MM.1S (cell line): Measurements from ENCODE around the gene TANC1.

Experiments
- DNase-seq: peaks from one replicate; pipeline ENCODE4 v3.0.0-alpha.2; 2015
- H2AFZ ChIP-seq: fragments of 300-600 bp; sonication (generic); 2 replicates; pipeline ENCODE4 v1.6.0; 2016; ENCODE audit warnings: antibody characterized with exemption, low read length
- H3F3A ChIP-seq: fragments of 300-600 bp; sonication (generic); 2 replicates; pipeline ENCODE4 v1.6.1; 2016; ENCODE audit warnings: mild to moderate bottlenecking, antibody characterized with exemption, low read length, moderate library complexity, mixed read lengths; ENCODE audit not compliant: insufficient read depth
- H3K27ac ChIP-seq: fragments of 300-600 bp; sonication (generic); 2 replicates; pipeline ENCODE4 v1.5.1; 2016; ENCODE audit warnings: mild to moderate bottlenecking, low read length
- H3K27me3 ChIP-seq: fragments of 300-600 bp; sonication (generic); replicated peaks from 2 replicates; pipeline ENCODE4 v1.6.0; 2016; ENCODE audit warnings: low read length; ENCODE audit not compliant: insufficient read depth
- H3K36me3 ChIP-seq: fragments of 300-600 bp; sonication (generic); replicated peaks from 2 replicates; pipeline ENCODE4 v1.6.1; 2016; ENCODE audit warnings: mild to moderate bottlenecking, low read length, mixed read lengths; ENCODE audit not compliant: insufficient read depth
- H3K4me1 ChIP-seq: fragments of 300-600 bp; sonication (generic); 2 replicates; pipeline ENCODE4 v1.6.1; 2016; ENCODE audit warnings: low read length, mixed read lengths
- H3K4me2 ChIP-seq: fragments of 300-600 bp; sonication (generic); 2 replicates; pipeline ENCODE4 v1.6.0; 2016; ENCODE audit warnings: low read depth, low read length
- H3K4me3 ChIP-seq: fragments of 300-600 bp; sonication (generic); 2 replicates; pipeline ENCODE4 v1.5.1; 2016; ENCODE audit warnings: low read length, mixed read lengths
- H3K79me2 ChIP-seq: fragments of 300-600 bp; sonication (generic); 2 replicates; pipeline ENCODE4 v1.6.1; 2016; ENCODE audit warnings: mixed run types, low read length, mixed read lengths
- H3K9ac ChIP-seq: fragments of 300-600 bp; sonication (generic); 2 replicates; pipeline ENCODE4 v1.6.1; 2016; ENCODE audit warnings: low read length, mixed read lengths
- H3K9me2 ChIP-seq: fragments of 300-600 bp; sonication (generic); replicated peaks from 2 replicates; pipeline ENCODE4 v1.6.1; 2016; ENCODE audit warnings: mild to moderate bottlenecking, low read length, mixed read lengths; ENCODE audit not compliant: insufficient read depth
- H3K9me3 ChIP-seq: fragments of 300-600 bp; sonication (generic); replicated peaks from 2 replicates; pipeline ENCODE4 v1.6.1; 2016; ENCODE audit warnings: mild to moderate bottlenecking, low read length, mixed read lengths; ENCODE audit not compliant: insufficient read depth
- H4K20me1 ChIP-seq: fragments of 300-600 bp; sonication (generic); 2 replicates; pipeline ENCODE4 v1.6.1; 2016; ENCODE audit warnings: mild to moderate bottlenecking, low read length, moderate library complexity, mixed read lengths; ENCODE audit not compliant: insufficient read depth
- EZH2 ChIP-seq: fragments of 300-600 bp; sonication (generic); optimal IDR thresholded peaks from 2 replicates; pipeline ENCODE3; 2017; ENCODE audit warnings: low read depth, mild to moderate bottlenecking, antibody characterized with exemption, low read length, mixed read lengths
- EZH2phosphoT487 ChIP-seq: fragments of 300-600 bp; sonication (generic); IDR thresholded peaks from 2 replicates; pipeline ENCODE4 v1.6.1; 2018; ENCODE audit warnings: antibody characterized with exemption, low read length
- TF ChIP-seq, protein P1 (sequence below): fragments of 300-600 bp; sonication (generic); IDR thresholded peaks from 2 replicates; pipeline ENCODE4 v1.5.1; 2016; ENCODE audit warnings: antibody characterized with exemption, low read length, mixed read lengths

The TANC1 gene

DNA sequence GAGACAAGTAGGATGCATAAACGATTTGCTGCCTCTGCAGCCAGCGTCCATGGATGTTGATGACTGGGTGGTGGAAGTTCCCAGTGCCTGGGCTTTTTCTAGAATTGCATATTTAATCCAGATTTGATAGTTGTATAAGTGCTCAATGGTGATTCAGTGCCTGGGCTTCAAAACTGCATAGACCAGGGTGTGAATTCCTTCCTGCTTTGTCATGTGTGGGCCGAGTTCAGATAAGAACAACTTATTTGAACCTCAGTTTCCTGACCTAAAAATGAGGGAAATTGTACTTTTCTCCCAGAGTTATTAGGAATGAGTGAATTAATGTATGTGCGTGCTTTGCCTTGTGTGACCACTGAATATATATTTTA, 163.5 kb downstream of the TANC1 start:
- Histone ChIP-seq H3F3A (no peaks in the 10 kb centered on the region), H2AFZ (no peak overlapping the region), H3K9me3 (no peaks in the 10 kb centered on the region), H3K27me3 (no peaks in the 10 kb centered on the region), H3K27ac (no peak overlapping the region), H3K9me2 (no peaks in the 10 kb centered on the region), H4K20me1 (no peaks in the 10 kb centered on the region), H3K36me3 (no peaks in the 10 kb centered on the region), H3K79me2 (no peaks in the 10 kb centered on the region), H3K9ac (no peak overlapping the region), H3K4me2 (no peak overlapping the region), H3K4me1 (no peaks in the 10 kb centered on the region), H3K4me3 (no peak overlapping the region)
- DNase-seq = no peak
- TF ChIP-seq EZH2 (no peak), EZH2phosphoT487 (no peak)
- TF ChIP-seq, protein P1, sequence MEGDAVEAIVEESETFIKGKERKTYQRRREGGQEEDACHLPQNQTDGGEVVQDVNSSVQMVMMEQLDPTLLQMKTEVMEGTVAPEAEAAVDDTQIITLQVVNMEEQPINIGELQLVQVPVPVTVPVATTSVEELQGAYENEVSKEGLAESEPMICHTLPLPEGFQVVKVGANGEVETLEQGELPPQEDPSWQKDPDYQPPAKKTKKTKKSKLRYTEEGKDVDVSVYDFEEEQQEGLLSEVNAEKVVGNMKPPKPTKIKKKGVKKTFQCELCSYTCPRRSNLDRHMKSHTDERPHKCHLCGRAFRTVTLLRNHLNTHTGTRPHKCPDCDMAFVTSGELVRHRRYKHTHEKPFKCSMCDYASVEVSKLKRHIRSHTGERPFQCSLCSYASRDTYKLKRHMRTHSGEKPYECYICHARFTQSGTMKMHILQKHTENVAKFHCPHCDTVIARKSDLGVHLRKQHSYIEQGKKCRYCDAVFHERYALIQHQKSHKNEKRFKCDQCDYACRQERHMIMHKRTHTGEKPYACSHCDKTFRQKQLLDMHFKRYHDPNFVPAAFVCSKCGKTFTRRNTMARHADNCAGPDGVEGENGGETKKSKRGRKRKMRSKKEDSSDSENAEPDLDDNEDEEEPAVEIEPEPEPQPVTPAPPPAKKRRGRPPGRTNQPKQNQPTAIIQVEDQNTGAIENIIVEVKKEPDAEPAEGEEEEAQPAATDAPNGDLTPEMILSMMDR = no peak

DNA sequence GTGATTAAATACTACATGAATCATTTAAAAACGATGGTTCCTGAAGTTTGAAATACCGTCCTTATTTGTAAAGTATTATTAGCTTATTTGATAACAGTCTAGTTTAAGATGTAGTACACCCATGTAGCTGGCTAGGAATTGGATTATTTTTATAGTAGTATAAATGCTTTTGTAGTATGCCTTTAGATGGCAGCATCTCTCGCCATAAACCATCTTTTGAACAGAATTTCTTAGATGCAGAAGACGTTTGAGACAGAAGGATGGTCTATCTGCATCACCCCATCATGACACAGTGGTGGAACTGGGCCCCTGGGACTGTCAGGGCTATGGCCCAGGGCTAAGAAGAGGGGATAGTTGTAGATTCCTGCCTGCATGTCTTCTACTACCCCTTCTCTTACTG, 165.4 kb downstream of the TANC1 start:
- Histone ChIP-seq H3K4me2 (no peak overlapping the region), H3K4me3 (no peak overlapping the region), H3K9ac (no peak overlapping the region), H3K27me3 (no peaks in the 10 kb centered on the region), H3K4me1 (no peaks in the 10 kb centered on the region), H4K20me1 (no peaks in the 10 kb centered on the region), H3K79me2 (no peaks in the 10 kb centered on the region), H3K9me3 (no peaks in the 10 kb centered on the region), H3F3A (no peaks in the 10 kb centered on the region), H3K9me2 (no peaks in the 10 kb centered on the region), H3K36me3 (no peaks in the 10 kb centered on the region), H3K27ac (no peak overlapping the region), H2AFZ (no peak overlapping the region)
- no peak for DNase-seq
- TF ChIP-seq EZH2phosphoT487 (no peak), EZH2 (no peak)
- TF ChIP-seq, protein P1 = no peak; the same call in 1 of the 2 replicates

DNA sequence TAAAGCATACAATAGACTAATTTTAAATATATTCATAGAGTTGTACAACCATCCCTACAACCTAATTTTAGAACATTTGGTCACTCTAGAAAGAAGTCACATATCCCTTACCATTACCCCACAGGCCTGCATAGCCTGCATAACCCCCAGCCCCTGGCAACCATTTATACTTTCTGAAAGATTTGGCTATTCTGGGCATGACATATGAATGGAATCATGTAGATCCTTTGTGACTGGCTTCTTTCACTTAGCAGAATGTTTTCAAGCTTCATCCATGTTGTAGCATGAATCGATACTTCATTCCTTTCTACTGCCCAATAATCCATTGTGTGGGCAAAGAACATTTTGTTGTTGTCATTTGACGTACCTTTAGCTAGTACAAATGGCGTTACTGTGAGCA, 166.5 kb downstream of the TANC1 start:
- H3F3A ChIP-seq = no peaks in the 10 kb centered on the region
- H3K36me3 ChIP-seq = no peaks in the 10 kb centered on the region
- no peak overlapping the region for H2AFZ ChIP-seq
- H3K9me3 ChIP-seq = no peaks in the 10 kb centered on the region
- H4K20me1 ChIP-seq = no peaks in the 10 kb centered on the region
- no peak overlapping the region for H3K27ac ChIP-seq
- TF ChIP-seq EZH2phosphoT487 (no peak), EZH2 (no peak)
- TF ChIP-seq, protein P1 = no peak
- H3K9ac ChIP-seq = no peak overlapping the region
- H3K4me2 ChIP-seq = no peak overlapping the region
- no peaks in the 10 kb centered on the region for H3K4me1 ChIP-seq
- no peaks in the 10 kb centered on the region for H3K9me2 ChIP-seq
- no peak overlapping the region for H3K4me3 ChIP-seq
- H3K79me2 ChIP-seq = no peaks in the 10 kb centered on the region
- no peak for DNase-seq
- no peaks in the 10 kb centered on the region for H3K27me3 ChIP-seq
